Measurements from ENCODE around the gene ZP3.
"Not testable (repeated sequence)": the region's sequence is repeated elsewhere in the genome, so short reads cannot be mapped to it uniquely, and the experiment has no call there.

ZP3 gene

DNA sequence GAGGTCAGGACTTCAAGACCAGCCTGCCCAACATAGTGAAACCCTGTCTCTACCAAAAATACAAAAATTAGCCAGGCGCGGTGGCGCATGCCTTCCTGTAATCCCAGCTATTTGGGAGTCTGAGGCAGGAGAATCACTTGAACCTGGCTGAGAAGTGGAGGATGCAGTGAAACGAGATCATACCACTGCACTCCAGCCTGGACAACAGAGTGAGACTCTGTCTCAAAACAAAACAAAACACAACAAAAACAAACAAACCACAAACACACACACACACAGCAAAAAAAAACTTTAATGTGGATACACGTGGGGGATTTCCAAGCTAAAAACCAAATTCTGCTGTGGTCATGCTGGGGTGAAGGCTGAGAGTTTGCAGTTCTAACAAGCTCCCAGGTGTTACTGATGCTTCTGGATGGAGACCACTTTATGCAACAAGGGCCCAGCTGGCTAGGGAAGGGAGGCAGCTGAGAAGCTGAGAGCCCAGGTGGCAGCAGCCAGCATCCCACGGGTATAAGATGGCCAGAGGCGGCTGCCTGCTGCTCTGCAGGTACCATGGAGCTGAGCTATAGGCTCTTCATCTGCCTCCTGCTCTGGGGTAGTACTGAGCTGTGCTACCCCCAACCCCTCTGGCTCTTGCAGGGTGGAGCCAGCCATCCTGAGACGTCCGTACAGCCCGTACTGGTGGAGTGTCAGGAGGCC is at the start of gene ZP3:
TSS of gene ZP3 (plus strand) at position 538 of the 699 bp plus-strand sequence. CDS start at position 553, 15 bp downstream.
- DNase-seq: no peak

DNA sequence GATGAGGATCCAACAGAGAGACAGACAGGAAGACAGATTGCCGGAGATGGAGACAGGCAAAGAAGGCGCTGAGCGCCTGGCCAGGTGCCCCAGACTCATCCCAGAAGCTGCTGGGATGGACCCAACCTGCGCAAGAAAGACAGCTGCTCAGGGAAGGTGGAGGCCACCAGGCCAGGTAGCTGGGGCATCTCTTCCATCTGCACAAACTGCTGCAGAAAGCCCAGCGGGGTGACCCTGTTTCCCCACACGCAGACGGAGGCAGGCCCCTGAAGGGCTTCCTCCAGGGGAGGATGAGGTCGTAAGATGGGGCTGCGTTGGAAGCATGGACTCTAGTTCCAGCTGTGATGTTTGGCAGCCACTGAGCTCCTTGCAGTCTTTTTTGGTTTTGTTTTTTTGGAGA is 49.5 kb upstream of the ZP3 start:
- no peak for DNase-seq

DNA sequence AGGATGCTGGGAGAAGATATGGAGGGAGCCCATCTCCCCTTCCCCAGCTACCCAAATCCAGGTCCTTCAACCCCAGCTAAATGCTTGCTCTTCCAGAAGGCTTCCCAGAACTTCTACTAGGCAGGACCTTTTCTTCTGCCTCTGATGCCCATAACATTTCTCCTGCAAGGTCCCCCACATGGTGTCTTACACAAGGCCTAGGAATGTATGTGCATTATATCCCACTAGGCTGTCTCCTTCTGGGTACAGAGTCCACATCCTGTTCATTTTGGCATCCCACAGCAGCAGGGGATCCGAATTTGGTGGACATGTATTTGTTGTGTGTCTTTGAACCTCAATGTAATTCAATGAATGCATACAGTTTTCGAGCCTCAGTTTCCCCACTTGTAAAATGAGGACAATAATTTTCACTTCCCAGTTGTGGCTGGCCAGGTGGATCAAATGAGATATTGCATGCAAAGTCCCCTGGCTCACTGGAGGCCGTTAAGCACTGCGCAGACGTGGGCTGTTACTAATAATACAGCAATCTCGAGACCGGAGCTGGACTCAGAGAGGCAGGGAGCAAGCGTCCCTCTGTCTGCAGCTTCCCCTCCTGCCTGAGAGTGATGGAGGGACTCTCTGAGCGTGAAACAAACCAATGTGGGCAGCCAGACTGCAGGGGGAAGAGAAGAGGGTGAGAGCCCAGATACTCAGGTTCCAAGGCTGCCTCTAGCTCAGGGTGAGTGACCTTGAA is 47.4 kb upstream of the ZP3 start:
- no peak for DNase-seq

DNA sequence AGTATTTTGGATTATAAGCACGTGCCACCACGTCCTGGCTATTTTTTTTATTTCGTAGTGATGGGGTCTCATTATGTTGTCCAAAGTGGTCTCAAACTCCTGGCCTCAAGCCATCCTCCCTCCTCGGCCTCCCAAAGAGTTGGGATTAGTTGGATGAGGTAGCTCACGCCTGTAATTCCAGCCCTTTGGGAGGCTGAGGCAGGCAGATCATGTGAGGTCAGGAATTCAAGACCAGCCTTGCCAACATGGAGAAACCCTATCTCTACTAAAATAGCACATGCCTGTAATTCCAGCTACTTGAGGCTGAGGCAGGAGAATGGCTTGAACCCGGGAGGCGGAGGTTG is 44.2 kb upstream of the ZP3 start:
- no peak for DNase-seq

DNA sequence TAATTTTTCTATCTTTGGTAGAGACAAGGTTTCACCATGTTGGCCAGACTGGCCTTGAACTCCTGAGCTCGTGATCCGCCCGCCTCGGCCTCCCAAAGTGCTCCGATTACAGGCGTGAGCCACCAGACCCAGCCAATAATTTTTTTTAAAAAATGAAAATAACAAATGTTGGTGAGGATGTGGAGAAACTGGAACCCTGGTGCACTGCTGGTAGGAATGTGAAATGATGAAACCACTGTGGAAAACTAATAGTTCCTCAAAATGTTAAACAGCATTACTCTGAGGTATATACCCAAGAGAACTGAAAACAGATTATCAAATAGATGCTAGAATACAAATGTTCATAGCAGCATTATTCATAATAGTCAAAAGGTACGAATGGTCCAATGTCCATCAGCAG is 42.9 kb upstream of the ZP3 start:
- no peak for DNase-seq

DNA sequence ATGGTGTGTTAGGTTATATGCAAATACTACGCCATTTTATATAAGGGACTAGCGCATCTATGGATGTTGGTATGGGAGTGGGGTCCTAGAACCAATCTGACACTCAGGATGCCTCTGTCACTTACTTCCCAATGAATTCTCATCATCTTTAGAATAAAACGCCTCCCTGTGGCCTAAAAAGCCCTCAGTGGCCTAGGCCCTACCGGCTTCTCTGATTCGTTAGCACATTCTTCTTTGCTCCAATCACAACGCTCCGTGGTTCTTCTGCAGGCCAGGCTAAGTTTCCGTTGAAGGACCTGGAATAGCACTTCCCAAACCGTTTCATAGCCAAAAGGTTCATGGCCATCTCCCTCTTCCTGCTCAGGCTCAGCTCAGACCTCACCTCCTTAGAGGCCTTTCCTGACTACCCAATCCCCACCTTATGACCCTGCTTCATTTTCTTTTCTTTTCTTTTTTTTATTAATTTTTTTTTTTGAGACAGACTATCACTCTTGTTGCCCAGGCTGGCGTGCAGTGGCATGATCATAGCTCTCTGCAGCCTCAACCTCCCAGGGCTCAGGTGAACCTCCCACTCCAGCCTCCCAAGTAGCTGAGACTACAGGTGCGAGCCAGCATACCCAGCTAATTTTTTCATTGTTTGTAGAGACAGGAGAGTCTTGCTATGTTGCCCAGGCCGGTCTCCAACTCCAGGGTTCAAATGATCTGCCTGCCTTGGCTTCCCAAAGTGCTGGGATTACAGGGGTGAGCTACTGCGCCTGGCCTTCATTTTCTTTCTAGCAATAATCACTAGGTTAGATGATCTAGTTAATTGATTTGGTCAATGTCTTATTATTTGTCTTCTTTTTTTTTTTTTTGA is 41.4 kb upstream of the ZP3 start:
- no peak for DNase-seq

DNA sequence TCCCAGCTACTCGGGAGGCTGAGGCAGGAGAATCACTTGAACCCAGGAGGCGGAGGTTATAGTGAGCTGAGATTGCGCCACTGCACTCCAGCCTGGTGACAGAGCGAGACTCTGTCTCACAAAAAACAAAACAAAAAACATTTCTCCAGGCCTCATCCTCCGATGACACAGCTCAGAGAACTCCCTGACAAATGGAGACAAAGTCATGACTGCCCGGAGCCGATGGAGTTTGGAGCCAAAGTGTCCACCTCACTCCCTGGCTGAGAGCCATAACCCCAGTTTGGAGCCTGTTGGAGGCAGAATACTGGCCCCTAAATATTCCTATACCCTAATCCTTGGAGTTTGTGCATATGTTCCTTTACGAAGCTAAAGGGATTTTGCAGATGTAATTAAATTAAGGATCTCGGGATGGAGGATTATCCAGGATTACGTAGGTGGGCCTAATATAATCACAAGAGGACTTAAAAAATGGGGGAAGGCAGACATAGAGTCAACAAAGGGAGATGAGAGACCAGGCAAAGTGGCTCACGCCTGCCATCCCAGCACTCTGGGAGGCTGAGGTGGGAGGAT is 38.0 kb upstream of the ZP3 start:
- DNase-seq: no peak

DNA sequence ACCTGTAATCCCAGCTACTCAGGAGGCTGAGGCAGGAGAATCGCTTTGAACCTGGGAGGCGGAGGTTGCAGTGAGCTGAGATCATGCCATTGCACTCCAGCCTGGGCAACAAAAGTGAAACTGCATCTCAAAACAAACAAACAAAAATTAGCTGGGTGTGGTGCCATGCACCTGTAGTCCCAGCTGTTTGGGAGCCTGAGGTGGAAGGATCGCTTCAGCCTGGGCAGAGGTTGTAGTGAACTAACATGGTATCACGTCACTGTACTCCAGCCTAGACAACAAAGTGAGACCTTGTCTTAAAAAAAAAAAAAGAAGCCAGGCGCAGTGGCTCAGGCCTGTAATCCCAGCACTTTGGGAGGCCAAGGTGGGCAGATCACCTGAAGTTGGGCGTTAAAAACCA is 37.0 kb upstream of the ZP3 start:
- not testable (repeated sequence) for DNase-seq

DNA sequence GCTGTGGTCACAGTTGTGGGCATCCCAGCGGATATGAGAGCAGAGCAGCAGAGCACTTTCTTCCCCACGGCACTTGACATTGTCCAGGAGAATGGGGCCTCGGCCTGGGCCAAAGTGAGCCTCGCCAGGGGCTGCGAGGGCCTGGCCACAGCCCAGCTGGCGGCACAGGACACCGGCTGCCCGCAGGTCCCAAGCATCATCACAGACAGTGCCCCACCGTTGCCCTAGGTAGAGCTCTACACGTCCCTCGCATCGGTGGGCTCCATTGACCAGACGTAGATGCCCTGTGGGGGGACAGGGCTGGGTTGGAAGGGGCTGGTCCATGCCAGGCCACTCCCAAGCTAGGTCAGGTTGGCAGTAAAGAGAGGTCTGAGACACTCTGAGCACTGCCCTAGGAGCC is 34.7 kb upstream of the ZP3 start:
- no peak for DNase-seq

DNA sequence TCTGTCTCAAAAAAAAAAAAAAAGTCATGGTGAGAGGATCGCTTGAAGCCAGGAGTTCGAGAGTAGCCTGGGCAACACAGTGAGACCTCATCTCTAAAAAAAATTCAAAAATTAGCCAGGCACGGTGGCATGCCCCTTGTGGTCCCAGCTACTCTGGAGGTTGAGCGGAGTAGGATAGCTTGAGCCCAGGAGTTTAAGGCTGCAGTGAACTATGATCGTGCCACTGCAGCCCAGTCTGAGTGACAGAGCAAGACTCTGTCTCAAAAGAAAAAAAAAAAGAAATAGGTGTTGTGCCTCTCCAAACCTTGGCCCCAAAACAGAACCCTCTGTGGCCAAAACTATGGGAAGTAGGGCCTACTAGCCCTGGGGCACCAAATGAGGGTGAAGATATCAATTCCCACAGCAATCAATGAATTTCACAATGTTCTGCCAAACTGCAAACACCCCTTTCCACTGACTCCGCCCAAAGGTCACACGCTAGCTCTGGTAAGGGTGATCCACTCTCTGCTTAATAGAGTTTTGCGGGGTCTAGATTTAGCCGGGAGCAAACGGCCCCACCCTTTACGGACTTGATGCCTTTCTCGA is 32.1 kb upstream of the ZP3 start:
- DNase-seq: no peak

DNA sequence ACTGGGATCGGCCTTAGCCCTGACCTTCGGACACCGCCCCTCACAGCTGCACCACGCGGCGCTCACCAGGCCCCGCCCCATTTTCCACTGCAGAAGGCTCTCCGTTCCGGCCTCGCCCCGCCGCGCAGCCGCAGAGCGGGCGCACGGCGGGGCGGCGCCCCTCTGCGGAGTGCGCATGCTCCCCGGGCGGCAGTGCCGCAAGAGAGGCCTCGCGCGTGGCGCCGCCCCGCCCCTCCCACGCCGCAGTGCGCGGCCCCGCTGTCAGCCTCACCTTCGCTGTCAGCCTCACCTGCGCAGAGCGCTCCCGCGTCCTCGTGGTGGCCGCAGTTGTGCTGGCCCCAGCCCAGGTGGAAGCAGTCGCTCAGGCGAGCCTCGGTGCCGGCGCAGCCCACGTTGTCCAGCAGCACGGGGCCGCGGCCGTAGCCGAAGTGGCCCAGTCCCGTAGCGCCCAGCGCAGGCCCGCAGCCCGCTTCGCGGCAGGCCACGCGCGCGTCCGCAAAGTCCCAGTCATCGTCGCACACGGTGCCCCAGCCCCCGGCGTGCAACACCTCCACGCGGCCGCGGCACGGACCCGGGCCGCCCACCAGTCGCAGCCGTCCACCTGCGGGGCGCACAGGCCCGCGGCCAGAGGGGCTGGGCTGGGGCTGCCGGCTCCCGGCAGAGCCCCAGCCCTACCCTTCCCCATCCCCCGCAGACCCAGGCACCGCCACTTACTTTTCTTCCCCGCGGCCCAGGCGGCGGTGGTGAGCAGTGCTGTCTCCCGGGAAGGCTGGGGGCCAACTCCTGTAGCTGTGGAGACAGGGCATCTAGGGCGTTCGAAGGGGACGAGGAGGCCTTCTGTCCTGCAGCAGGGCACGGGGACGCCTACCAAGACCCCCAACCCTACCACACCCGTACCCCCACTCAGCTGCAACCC is 31.4 kb upstream of the ZP3 start:
- peak; percentile 88 for DNase-seq

DNA sequence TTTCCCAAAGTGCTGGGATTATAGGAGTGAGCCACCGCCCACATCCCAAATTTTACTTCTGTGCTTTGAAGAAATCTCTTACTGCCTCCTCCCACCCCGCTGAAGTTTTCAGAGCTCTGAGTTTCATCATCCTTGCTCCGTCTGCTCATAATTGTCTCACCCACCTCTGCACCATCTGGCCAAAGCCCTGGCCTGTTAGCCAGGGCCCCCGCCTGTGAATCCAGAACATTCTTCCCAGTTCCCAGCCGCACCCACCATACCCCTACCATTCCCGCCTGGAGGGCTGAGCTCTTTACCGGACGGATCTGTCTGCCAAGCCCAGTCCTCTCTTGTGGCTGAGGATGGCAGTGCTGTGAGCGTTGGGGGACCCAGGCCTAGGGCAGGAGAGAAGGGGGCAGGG is 29.8 kb upstream of the ZP3 start:
- no peak for DNase-seq

DNA sequence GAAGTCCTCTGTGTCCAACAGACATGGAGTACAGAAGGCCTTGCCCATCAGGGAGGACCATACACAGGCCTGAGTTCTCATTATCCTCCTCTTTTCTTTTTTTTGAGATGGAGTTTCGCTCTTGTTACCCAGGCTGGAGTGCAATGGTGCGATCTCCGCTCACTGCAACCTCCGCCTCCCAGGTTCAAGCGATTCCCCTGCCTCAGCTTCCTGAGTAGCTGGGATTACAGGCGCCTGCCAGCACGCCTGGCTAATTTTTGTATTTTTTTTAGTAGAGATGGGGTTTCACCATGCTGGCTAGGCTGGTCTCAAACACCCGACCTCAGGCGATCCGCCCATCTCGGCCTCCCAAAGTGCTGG is 29.2 kb upstream of the ZP3 start:
- DNase-seq: not testable (repeated sequence)

DNA sequence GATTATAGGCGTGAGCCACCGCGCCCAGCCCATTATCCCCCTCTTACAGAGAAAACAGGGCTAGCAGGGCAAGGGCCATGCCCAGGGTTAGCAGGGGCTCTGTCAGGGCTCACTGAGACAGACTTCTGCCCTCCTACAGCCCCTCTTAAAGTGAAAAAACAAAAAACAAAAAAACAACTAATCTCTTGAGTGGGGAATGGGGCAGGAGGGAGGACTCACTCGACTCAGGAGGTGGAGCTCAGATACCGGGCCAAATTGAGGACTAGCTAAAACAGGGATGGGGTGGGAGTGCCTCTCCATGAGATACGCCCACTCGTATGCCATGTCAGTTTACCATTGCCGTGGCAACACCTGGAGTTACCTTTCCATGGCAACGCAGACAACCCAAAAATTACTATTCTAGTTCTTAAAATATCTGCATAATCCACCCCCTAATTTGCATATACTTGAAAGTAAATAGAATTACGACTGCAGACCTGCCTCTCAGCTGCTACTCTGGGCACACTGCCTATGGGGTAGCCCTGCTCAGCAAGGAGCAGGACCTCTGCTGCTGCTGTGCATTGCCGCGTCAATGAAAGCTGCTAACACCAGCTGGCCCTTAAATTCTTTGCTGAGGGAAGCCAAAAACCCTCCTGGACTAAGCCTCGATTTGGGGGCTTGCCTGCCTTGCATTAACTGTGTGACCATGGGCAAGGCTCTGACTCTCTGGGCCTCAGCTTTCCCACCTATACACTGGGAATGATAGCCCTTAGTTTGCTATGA is 28.6 kb upstream of the ZP3 start:
- no peak for DNase-seq

DNA sequence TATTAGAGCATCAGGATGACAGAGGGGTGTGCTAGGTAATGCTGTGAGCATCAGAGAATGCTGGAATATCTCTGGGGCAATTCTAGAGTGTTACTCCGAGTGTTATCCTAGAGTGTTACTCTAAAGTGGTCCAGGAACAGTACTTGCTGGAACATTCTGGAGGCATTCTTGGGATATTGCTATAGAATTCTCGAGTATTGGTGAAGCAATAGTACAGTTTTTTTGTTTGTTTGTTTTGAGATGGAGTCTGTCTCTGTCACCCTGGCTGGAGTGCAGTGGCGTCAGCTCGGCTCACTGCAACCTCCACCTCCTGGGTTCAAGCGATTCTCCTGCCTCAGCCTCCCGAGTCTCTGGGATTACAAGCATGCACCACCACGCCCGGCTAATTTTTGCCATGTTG is 27.9 kb upstream of the ZP3 start:
- no peak for DNase-seq

DNA sequence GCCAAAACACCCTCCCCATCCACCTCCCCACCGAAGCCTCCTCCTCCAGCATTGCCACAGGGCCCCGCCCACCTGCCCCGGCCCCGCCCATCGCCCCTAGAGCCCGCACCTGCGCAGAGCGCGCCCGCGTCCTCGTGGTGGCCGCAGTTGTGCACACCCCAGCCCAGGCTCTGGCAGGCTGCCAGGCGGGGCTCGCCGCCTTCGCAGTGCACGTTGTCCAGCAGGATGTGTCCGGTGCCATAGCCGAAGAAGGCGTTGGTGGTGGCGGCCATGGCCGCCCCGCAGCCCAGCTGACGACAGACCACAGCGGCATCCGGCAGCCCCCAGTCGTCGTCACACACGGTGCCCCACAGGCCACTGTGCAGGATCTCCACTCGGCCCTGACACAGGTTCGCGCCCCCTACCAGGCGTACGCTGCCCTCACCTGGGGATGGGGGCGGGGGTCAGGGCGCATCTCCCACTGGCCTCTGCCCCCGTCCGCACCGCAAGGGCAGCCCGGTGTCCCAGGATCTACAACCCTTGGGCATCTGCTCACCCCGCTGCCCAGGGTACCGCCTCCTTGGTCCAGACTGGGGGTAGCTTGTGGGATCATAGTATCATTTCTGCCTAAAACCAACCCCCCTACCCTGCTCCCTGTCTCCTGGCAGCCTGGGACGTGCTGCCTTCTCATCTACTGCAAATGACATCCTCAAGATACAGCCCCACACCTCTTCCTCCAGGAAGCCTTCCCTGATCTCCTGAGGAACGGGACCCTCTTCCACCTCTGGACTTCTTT is 27.2 kb upstream of the ZP3 start:
- DNase-seq: peak; percentile 61

DNA sequence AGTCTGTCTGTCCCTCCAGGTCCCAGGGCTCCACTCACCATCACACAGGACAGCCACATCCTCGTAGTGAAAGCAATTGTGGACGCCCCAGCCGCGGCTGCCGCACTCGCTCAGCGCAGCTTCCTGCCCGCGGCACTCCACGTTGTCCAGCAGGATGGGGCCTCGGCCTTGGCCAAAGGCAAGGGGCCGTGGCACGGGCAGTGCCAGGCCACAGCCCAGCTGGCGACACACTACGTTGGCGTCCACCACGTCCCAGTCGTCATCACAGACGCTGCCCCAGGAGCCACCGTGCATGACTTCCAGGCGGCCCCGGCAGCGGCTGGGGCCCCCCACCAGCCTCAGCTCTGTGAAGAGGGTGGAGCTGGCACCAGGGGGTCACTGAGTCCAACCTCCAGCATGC is 24.5 kb upstream of the ZP3 start:
- no peak for DNase-seq

DNA sequence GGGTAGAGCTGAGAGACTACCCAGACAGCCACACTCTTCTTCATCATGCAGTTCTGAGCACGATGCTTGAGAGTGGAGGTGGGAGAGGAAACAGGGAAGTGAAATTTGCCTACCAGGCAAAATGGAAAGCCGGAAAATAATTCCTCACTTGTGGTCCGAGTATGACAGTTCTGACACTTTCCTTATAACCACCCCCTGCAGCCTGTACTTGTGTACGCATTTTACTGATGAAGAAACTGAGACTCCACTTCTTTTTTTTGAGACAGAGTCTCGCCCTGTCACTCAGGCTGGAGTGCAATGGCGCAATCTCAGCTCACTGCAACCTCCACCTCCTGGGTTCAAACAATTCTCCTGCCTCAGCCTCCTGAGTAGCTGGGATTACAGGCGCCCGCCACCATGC is 21.7 kb upstream of the ZP3 start:
- not testable (repeated sequence) for DNase-seq

DNA sequence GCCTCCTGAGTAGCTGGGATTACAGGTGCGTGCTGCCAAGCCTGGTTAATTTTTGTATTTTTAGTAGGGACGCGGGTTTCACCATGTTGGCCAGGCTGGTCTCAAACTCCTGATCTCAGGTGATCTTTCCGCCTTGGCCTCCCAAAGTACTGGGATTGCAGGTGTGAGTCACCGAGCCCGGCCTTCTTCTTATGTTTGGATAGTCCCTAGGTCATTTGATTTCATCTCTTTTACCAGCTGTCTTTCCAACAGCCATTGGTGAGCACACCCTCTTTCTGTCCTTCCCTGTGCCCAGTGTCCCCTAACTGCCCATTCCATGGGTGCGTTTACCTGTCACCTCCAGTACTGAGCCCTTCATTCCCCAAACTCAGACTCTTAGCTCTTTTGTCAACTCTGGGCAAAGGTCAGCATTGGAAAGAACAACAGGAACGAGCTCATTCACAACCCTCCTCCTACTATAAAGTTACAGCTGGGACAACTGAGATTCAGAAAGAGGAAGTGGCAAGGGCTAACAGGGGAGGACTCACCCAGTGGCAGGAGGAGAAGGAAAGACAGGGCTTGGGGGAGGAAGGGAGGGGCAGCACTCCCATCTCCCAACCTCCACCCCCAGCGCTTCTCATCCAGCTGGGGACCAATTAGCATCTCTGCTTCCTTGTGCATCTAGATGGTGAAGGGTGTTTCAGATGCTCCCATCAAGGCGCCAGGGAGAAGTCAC is 20.8 kb upstream of the ZP3 start:
- DNase-seq: no peak

DNA sequence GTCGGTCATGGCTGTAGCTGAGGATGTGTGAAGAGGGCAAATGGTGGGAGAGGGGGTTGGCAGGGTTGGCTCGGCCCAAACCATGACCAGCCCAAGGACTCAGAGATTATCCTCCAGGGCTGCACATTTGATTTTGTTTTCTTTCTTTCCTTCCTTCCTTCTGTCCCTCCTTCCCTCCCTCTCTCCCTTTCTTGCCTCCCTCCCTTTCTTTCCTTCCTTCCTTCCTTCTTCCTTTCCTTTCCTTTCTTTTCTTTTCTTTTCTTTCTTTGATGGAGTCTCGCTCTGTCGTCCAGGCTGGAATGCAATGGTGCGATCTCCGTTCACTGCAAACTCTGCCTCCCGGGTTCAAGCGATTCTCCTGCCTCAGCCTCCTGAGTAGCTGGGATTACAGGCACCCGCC is 19.0 kb upstream of the ZP3 start:
- DNase-seq: no peak
